NK-92 (cell line): ENCODE results near the gene RUBCN.
A peak's percentile ranks its signal among the peaks of the same experiment; 100 is the strongest.
"Not testable (repeated sequence)": the region's sequence is repeated elsewhere in the genome, so short reads cannot be mapped to it uniquely, and the experiment has no call there.

ENCODE experiments used
- DNase-seq: peaks from one replicate; lab custom pipeline; 2025; ENCODE audit not compliant: unreplicated experiment; lab: John Stamatoyannopoulos, UW

Gene RUBCN

GRCh38 chr3:197734667-197735318 lies 1.9 kb downstream of the RUBCN start:
- no peak for DNase-seq

- no peak for DNase-seq
Measured at GRCh38 chr3:197733042-197733441, 3.7 kb downstream of the RUBCN start.

GRCh38 chr3:197731483-197731882 lies 5.2 kb downstream of the RUBCN start:
- DNase-seq = not testable (repeated sequence)

GRCh38 chr3:197730770-197731169 lies 5.9 kb downstream of the RUBCN start:
- DNase-seq = not testable (repeated sequence)

- no peak for DNase-seq
Measured at GRCh38 chr3:197730200-197730599, 6.5 kb downstream of the RUBCN start.

- DNase-seq = no peak
Measured at GRCh38 chr3:197728487-197728886, 8.2 kb downstream of the RUBCN start.

GRCh38 chr3:197727878-197728277 lies 8.8 kb downstream of the RUBCN start:
- DNase-seq = not testable (repeated sequence)

- no peak for DNase-seq
Measured at GRCh38 chr3:197722734-197723133, 14.0 kb downstream of the RUBCN start.

- DNase-seq = no peak
Measured at GRCh38 chr3:197720694-197721093, 16.0 kb downstream of the RUBCN start.

- DNase-seq = no peak
Measured at GRCh38 chr3:197718891-197719290, 17.8 kb downstream of the RUBCN start.

- DNase-seq = no peak
Measured at GRCh38 chr3:197714251-197714650, 22.5 kb downstream of the RUBCN start.

GRCh38 chr3:197713477-197713822 lies 23.3 kb downstream of the RUBCN start:
- no peak for DNase-seq

GRCh38 chr3:197711973-197712707 lies 24.6 kb downstream of the RUBCN start:
- peak; percentile 22 for DNase-seq

GRCh38 chr3:197710965-197711364 lies 25.7 kb downstream of the RUBCN start:
- DNase-seq = not testable (repeated sequence)

GRCh38 chr3:197709135-197709534 lies 27.6 kb downstream of the RUBCN start:
- no peak for DNase-seq

GRCh38 chr3:197706658-197707057 lies 30.0 kb downstream of the RUBCN start:
- no peak for DNase-seq

- no peak for DNase-seq
Measured at GRCh38 chr3:197701841-197702240, 34.9 kb downstream of the RUBCN start.

GRCh38 chr3:197700095-197700494 lies 36.6 kb downstream of the RUBCN start:
- DNase-seq = no peak

GRCh38 chr3:197697355-197697754 lies 39.3 kb downstream of the RUBCN start:
- DNase-seq = no peak

GRCh38 chr3:197694251-197694650 lies 42.5 kb downstream of the RUBCN start:
- DNase-seq = no peak

- DNase-seq = no peak
Measured at GRCh38 chr3:197692641-197693040, 44.1 kb downstream of the RUBCN start.

GRCh38 chr3:197690754-197691153 lies 46.0 kb downstream of the RUBCN start:
- DNase-seq = no peak

- DNase-seq = no peak
Measured at GRCh38 chr3:197687570-197687969, 49.1 kb downstream of the RUBCN start.
